HK-2 (cell line): ENCODE measurements around the gene MATN1.

Source experiments
- DNase-seq: peaks from one replicate; pipeline ENCODE4 v3.0.0-alpha.2; 2018; ENCODE audit not compliant: unreplicated experiment

Gene MATN1

DNA sequence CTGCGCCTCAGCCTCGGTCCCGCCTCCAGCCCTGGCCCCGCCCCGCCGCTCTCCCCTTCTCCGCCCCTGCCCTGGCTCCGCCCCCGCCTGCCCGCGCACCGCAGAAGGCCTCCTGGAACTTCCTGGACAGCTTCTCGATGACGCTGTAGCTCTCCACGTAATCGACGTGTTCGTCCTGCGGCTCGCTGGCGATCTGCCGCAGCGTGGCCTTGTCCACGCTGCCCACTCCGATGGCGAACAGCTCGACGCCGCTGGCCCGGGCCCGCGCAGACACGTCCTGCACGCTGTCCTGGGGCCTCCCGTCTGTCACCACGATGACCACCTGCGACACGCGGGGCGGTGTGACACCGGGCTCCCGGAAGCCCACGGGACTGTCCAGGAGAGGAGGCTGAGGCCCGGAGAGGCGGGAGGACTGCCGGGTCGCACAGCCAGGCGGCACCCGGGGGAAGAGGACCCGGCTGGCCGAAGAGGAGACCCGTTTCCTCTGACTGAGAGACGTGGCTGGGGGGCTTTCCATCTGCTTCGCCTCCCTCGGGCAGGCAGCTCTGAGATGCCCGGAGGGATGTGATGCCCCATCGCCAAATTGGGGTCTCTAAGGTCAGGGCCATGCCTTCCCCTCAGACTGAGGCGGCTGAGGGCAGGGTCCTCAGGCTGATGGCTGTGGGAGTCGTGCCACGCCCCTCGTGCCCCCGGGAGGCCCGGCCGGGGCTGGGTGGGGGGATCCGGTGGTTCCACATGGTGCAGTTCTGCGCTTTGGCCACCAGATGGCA lies 4.6 kb downstream of the MATN1 start:
- peak; percentile 81 for DNase-seq

DNA sequence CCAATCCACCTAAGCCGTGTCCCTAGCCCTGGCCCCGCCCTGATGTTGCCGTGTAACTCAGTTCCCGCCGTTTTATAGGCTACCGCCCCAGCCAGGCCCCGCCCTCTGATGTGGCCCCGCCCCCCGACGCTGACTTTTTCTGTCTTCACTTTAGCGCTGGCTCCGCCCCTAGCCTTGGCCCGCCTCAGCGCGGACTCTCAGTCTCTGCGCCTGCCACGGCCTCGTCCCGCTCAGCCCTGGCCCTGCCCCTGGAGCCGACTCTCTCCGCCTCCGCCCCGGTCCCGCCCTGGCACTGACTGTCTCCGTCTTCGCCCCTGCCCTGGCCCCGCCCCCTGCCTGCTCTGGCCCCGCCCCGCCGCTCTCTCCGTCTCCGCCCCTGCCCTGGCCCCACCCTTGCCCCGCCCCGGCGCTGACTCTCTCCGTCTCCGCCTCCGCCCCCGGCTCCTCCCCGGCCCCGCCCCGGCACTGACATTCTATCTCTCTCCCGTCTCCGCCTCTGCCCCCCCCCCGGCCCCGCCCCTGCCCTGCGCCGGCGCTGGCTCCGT lies 5.2 kb downstream of the MATN1 start:
- peak; percentile 99 for DNase-seq

DNA sequence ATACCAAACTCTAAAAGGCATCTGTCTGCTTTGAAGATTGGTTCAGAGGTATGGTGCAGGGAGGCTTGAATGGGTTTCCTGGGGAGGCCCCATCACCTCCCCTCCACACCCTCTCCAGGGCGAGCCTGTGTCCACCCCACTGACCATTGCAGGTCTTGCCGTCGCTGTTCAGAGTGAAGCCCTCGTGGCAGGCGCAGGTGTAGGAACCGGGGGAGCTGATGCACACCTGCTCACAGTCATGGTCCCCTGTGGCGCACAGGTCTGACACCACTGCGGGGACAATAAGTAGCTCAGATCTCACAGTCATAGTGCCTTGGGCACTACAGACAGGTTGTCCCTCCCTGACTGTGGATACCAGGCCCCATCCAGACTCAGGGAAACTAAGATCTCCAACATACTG lies 6.7 kb downstream of the MATN1 start:
- no peak for DNase-seq

DNA sequence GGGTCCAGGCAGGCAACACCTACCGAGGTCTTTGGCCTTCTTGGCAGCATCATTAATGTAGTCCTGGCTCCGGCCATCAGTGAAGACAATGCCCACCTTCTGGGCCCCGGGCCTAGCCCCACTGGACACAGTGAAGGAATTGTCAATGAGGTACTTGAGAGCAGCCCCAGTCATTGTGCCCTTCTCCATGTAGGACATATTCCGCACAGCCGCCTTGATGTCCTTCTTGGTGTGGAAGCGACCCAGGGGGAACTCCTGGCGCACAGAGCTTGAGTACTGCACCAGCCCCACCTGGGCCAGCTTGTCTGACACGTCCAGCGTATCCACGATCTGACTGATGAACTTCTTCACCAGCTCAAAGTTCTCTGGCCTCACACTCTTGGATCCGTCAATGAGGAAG lies 7.5 kb downstream of the MATN1 start:
- no peak for DNase-seq

DNA sequence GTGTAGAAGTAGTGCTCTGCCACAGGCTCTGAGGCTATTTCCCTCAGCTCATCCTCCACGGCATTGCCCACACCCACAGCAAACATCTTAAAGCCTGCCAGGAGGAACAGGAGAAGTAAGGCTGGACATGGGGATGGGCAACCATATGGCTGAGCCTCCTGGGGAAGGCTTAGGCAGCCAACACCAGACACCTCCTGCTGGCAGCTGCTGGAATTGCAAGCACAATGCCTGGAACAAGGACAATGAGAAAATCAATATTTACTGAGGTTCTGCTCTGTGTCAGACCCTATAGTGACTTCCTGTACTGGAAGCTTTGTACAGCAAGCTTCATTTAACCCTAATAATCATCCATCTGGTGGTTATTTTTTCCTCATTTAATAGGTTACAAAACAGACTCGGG lies 8.2 kb downstream of the MATN1 start:
- DNase-seq: no peak

DNA sequence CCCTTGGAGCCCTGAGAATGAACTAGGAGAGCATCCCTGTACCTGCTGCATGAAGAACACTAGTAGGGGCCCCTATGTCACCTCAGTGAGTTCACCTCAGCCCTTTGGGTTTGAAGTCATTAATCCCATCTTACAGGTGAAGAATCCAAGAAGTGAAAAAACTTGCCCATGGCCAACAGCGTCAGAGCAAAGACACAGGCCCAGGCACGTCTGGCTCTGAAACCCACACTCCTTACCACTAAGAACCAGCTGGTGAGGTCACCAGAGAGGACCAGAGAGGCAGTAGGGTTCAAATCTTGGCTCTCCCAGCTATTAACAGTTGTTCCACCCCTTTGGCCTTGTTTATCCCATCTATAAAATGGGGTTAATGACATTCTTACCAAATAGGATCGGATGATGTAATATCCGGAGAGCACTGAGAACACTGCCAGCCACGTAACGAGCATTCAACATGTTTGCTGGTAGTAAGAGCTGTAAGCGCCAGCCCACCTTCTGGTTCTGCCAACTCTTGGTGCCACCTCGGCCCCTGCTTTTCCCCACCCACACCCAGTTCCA lies 8.8 kb downstream of the MATN1 start:
- no peak for DNase-seq

DNA sequence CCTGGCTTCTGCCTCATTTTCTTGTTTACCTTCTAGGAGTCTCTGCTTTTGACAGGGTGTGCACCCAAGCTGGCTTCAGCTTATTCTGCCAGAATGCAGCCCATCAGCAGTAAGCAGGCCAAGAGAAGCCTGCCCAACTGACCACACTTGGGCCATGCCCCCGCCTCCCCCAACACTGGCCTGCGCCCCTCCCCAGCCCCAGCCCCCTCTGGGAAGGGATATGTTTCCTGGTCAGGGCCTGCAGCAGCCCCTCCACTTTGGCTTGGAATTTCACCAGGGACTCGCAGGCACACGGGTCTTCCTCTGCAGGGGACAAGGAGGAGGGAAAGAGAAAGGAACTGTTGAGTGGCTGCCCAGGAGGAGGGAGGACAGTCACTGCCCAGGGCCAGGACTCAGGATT lies 9.4 kb downstream of the MATN1 start:
- DNase-seq: no peak

DNA sequence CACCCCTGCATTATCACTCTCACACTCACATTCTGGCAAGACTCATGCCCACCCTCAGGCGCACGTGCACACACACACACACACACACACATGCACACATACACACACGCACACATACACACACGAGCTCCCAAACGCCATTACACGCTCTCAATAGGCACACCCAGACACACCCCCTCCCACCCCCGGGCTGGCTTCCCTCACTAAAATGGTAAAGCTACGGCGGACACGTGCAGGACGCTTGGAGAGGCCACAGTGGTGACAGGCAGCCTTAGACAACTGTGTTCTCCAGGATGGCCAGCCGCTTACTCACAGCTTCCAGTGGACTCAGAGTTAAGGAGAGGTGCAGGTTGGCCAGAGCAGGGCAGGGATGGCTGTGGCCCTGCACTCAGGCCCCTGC lies 10.1 kb downstream of the MATN1 start:
- DNase-seq: no peak

DNA sequence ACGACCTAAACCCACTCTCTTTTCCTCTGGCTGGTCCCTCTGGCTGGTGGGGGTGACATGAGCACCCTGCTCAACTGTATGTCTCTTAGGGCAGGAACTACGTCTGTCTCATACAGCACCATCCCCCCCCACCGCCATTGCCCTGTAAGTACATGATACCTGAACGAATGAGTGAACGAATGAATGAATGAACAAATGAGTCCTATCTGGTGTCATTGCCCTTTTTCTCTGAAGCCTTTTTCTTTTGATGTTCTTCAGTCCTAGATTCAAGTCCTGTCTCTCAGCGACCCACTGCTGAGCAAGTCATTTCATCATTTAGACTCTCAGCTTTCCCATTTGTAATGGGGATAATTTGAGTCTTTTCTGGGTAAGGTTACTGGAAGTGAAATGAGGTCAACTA lies 10.8 kb downstream of the MATN1 start:
- DNase-seq: no peak

DNA sequence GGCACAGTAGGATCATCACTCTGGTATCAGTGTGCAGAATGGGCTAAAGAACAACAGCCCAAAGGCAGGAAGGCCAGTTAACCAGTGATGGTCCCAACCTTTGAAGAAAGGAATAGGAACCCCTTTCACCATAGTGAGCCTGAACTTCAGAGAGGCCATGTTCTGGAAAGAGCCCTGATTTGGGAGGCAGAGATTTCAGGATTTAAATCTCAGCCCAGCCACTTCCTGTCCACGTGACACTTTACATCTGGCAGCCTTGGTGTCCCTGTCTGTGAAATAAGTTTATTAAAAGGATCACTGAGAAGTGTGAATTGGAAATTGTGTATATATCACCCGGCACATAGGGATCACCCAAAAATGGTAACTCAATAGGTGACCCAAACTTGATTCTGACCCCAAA lies 13.0 kb downstream of the MATN1 start:
- DNase-seq: no peak

DNA sequence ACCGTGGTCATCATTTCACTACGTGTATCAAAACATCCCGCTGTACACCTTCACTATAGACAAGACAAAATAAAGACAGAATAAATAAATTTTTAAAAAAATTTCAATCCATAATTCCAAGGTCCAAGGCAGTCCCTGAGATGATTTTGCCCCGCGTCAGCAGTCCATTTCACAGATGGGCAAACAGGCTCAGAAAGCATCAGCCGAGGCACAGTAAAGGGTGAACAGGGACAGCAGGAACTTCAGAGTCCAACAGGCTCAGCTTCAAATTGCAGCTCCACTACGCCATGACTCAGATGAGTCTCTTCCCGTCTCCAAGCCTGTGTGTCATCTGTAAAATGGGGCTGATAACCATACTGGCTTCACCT lies 15.0 kb downstream of the MATN1 start:
- DNase-seq: no peak

DNA sequence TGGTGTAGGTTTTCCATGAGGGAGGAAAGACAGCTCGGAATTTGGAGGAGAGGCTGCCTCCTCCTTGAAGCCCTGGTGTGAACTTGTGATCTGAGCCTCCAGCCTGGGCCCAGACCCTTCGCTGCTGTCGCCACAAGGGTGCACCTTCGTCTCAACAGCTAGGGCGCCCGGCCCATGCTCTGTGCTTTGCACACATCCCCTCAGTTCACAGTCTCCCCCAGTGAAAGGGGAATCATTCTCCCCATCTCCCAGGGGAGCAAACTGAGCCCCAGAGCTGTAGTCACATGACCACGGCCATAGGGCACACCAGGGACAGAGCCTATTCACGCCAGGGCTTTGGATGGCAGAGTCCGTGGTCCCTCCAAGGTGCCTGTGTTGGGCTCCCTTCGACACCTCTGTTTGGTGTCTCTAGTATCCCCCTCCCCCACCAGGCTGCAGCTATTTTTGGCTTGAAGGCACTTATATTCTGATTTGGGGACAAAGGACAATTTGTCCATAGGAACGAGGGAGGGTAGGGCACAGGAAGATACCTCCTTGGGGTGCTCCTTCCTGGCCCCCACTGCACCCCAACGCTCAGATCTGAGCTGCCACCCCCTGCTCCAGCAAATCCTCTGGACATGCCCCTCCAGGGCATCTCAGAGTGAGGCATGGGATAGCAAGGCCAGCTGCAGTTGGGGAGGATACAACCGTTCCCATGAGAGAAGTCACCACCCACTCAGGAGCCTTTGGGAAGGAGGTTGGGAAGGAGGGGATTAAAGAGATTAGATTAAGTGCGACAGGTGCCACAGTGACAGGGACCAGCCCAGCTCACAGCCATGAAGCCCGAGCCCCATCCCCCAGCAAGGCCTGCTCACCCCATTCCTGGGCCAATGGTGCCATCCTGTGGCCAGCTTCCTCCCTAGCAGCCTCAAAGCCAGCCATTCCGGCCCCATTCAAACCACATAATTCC lies 15.7 kb downstream of the MATN1 start:
- DNase-seq: peak; percentile 63

DNA sequence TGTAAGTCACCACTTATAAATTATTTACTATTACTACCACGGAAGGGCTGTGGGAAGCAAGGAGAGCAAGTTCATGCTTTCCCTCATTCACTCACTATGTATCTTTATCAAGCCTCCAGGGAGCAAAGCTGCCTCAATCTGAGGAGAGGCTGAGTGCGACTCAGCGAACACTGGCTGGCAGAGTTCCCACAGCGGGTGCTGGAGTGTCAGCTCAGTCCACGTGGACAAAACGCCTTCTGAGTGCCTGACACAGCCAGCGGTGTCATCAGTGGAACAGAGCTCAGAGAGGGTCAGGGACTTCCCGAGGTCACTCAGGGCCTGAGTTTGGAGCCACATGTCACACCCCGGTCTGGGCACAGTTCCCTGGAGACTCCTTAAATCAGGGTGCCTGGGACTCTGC lies 16.9 kb downstream of the MATN1 start:
- DNase-seq: no peak

DNA sequence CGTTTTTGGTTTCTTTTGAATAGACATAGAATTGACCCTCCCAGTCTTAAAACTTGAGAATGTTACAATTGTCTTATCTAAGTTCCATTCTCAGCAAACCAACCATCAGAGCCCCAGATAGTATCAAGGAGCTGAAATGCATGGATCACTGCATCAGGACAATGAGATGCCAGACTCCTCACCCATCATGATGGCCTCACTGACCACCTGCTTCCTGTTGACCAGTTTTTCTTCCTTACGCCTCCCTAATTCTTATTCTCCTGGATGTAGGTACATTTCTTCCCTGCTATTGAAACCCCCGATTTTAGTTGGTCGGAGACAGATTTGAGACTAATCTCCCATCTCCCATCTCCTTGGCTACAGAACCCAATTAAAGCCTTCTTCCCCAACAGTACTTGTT lies 17.7 kb downstream of the MATN1 start:
- no peak for DNase-seq

DNA sequence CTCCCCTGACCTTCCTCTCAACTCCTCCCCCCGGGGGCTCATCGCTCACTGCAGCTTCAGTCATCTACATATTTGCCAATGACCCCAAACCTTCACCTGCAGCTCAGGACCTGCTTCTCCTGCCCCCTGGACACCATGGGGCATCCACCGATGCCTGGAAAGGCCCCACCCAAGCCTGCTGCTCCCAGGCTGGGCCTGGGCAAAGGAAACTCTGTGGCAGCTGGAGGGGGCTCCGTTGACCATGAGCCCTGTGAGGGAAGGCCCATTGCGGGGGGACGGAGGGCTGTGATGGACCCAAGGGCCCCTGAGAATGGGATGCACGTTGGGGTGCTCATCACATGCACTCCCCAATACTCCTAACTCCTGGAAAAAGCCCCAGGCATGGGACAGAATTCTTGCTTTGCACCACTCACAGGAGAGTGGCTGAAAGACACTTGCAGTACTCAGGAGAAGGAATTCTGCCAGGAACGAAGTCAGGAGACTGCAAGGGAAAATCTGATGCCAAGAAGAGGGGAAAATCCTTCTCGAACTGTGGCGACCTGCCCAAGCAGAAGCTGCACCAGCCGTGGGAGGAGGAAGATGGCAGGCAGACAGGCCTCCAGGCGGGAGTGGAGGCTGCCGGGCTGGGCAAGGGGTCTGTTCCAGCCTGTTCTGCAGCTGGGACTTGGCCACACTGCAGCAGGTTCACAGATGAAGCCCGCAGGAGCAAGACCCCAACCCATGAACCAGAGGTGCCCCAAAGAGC lies 18.4 kb downstream of the MATN1 start:
- no peak for DNase-seq

DNA sequence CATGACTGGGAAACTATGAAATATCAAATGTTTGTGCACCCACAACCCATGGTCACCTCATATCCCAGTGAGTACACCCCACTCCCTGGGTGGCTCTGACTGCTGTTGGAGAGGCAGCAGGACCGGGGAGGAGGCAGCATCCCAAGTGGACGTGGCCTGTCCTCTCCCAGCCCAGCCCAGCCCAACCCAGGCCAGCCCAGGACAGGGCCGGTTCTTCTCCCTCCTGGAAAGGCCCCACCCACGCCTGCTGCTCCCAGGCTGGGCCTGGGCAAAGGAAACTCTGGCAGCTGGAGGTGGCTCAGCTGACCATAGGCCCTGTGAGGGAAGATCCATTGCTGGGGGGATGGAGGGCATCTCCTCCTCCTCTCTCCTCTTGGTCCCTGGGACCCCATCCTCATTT lies 19.1 kb downstream of the MATN1 start:
- DNase-seq: no peak

DNA sequence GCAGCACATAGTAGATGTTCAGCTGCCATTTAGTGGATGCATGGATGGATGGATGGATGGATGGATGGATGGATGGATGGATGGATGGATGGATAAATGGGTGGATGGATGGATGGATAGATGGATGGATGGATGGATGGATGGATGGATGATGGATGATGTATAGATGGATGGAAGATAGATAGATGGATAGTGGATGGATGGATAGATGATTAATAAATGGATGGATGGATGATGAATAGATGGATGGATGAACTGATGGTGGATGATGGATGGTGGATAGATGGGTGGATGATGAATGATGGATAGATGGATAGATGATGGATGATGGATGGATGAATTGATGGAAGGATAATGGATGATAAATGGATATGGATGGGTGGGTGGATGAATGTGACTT lies 20.6 kb downstream of the MATN1 start:
- DNase-seq: no peak

DNA sequence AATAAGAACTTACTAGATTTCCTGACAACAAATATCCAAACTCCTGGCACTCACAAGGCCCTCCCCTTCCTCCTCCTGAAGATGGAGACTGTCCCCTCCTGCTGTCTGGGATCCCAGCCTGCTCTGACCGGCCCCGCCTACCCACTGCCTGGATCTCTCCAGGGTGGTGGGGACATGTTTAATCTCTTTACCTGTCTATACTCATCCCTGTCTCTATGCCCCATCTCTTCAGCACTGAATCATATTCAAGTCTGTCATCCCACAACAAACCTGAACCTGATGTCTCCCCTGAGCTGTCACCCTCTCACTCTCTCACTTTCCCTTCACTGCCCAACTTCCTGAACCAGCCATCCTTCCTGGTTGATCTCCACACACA lies 22.1 kb downstream of the MATN1 start:
- no peak for DNase-seq

DNA sequence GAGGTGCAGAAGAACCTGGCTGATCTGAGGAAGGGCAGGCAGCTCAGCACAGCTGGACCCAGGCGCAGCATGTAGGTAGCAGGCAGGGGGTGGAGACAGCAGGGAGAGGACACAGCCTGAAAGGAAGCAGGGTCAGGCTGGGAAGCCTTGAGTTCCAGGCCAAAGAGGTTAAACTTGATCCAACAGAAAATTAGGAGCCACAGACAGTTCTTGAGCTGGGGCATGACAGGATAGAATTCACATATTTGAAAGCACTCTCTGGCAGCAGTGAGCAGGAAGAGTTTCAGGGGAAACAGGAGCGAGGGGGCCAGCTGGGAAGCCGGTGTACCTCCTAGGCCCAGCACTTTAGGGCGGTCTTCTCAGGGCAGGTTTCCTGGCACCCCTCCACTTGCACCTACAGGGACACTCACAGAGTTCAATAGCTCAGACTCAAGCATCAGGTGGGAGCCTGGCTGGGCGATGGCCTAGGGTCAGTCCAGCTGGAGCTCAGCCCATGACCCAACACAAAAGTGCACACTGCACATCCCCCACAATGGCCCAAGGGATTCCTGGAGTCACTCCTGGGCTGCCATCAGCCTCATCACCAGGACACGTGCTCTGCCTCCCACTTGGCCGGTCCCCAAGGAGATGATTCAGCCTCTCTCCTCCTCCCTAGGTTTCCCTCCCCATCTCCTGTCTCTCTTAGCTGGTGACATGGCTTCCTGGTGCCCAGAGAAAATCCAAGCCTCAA lies 22.7 kb downstream of the MATN1 start:
- peak; percentile 61 for DNase-seq

DNA sequence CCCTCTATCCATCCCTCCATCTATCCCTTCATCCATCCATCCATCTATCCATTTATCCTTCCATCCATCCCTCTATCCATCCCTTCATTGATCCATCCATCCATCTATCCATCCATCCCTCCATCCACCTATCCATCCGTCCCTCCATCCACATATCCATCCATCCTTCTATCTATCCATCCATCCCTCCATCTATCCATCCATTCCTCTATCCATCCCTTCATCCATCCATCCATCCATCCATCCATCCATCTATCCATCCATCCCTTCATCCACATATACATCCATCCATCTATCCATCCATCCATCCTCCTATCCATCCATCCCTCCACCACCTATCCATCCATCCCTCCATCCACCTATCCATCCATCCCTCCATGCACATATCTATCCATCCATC lies 23.6 kb downstream of the MATN1 start:
- no peak for DNase-seq

DNA sequence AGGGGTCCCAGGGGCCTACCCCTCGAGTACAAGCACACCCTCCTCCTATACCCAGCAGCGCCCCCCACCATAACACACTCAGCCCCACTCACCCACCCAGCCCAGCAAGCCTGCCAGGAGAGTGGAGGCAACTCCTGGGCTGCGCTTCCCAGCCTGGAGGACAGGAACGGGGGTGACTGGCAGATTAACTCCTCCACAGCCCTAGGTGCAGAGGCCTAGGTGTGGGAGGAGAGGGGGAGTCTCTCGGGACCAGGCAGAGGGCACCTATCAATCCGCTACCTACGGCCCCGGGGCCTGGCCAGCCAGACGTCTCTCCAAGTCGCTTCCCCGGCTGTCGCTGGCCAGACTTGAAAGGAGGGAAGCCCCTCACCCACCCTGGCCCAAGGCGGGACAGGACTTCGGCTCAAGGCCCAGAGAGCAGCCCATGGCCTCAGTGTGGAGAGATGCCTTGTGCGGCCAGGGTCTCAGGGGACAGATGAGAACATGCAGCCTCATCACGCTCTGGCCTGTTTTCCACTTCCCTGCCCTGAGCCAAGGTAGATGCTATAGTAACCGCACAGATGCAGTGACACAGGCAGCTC lies 24.9 kb downstream of the MATN1 start:
- DNase-seq: no peak
